Kidney epithelial cell (primary cell): ENCODE measurements around the gene GC. TPM values are rescaled to one million over a fixed set of nuclear protein-coding genes. Genes with fewer than 3 reads are reported as not detected.
"Not testable (repeated sequence)": the region's sequence is repeated elsewhere in the genome, so short reads cannot be mapped to it uniquely, and the experiment has no call there.

Source experiments
- DNase-seq: peaks from one replicate; pipeline ENCODE4 v3.0.0-alpha.2; 2010; ENCODE audit warnings: low read depth
- H3K27me3 ChIP-seq: 2 replicates; pipeline ENCODE4 v1.6.0; 2011; ENCODE audit warnings: low read length; ENCODE audit not compliant: control insufficient read depth, insufficient read depth
- H3K36me3 ChIP-seq: 2 replicates; pipeline ENCODE4 v1.5.1; 2011; ENCODE audit warnings: low read length; ENCODE audit not compliant: control insufficient read depth, insufficient read depth
- H3K4me3 ChIP-seq: 2 replicates; pipeline ENCODE4 v1.5.1; 2011; ENCODE audit warnings: low read depth, mild to moderate bottlenecking, control low read depth, low read length
- CTCF ChIP-seq: IDR thresholded peaks from 2 replicates; pipeline ENCODE4 v1.5.1; 2011; ENCODE audit warnings: mild to moderate bottlenecking, moderate library complexity, low read length, control low read depth, inconsistent platforms; ENCODE audit not compliant: insufficient read depth, poor library complexity, severe bottlenecking
- total RNA-seq: library from RNA; depleted of rRNA; stranded (reverse); fragments of >200 nt; gene quantifications from 2 replicates; pipeline ENCODE4 v1.2.3, GENCODE V29; 2015

Gene GC
- total RNA-seq, 1 donor from 2014 or later = not detected

GRCh38 chr4:71816676-71817303 lies 32.9 kb upstream of the GC start:
- no peak for TF ChIP-seq CTCF
- no peaks in the 10 kb centered on the region for H3K36me3 ChIP-seq
- DNase-seq = no peak
- H3K27me3 ChIP-seq = no peaks in the 10 kb centered on the region
- no peak overlapping the region for H3K4me3 ChIP-seq

GRCh38 chr4:71814433-71814832 lies 30.6 kb upstream of the GC start:
- DNase-seq = no peak
- Histone ChIP-seq H3K4me3 (no peak overlapping the region), H3K36me3 (no peaks in the 10 kb centered on the region), H3K27me3 (no peaks in the 10 kb centered on the region)
- TF ChIP-seq CTCF = no peak

- not testable (repeated sequence) for H3K36me3 ChIP-seq
Measured at GRCh38 chr4:71809805-71810204, 25.9 kb upstream of the GC start.

GRCh38 chr4:71807469-71807868 lies 23.6 kb upstream of the GC start:
- H3K27me3 ChIP-seq = no peaks in the 10 kb centered on the region
- DNase-seq = no peak
- no peak overlapping the region for H3K4me3 ChIP-seq
- no peaks in the 10 kb centered on the region for H3K36me3 ChIP-seq
- no peak for TF ChIP-seq CTCF

More at GRCh38 chr4:71809805-71810204, 25.9 kb upstream of the GC start:
- not testable (repeated sequence) for DNase-seq, H3K27me3 ChIP-seq, H3K4me3 ChIP-seq

GRCh38 chr4:71805230-71805629 lies 21.4 kb upstream of the GC start:
- DNase-seq, H3K4me3 ChIP-seq, H3K36me3 ChIP-seq, H3K27me3 ChIP-seq: not testable (repeated sequence)

GRCh38 chr4:71804017-71804697 lies 20.3 kb upstream of the GC start:
- not testable (repeated sequence) for H3K27me3 ChIP-seq, H3K4me3 ChIP-seq, H3K36me3 ChIP-seq

GRCh38 chr4:71785959-71786358 lies 2.1 kb upstream of the GC start:
- Histone ChIP-seq H3K4me3 (no peak overlapping the region), H3K36me3 (no peaks in the 10 kb centered on the region), H3K27me3 (no peaks in the 10 kb centered on the region)
- no peak for TF ChIP-seq CTCF
- DNase-seq = no peak

More at GRCh38 chr4:71804017-71804697, 20.3 kb upstream of the GC start:
- DNase-seq = not testable (repeated sequence)
